Suprapubic skin (tissue), 4 donors: ENCODE results near the gene ESAM. TPM values are rescaled to one million over a fixed set of nuclear protein-coding genes. Genes with fewer than 3 reads are reported as not detected.

ENCODE experiments used
- DNase-seq, 2 donors: peaks; one replicate each; pipeline ENCODE4 v3.0.0-alpha.2; 2019; ENCODE audit warnings: low spot score in 2 of 2
- H3K27ac ChIP-seq: fragments of 200-600 bp; sonication (generic); one replicate; pipeline ENCODE4 v1.5.1; 2019
- H3K27me3 ChIP-seq: fragments of 200-600 bp; sonication (generic); one replicate; pipeline ENCODE4 v1.5.1; 2019
- H3K36me3 ChIP-seq: fragments of 200-600 bp; sonication (generic); one replicate; pipeline ENCODE4 v1.5.1; 2019
- H3K4me1 ChIP-seq: fragments of 200-600 bp; sonication (generic); one replicate; pipeline ENCODE4 v1.5.1; 2019
- H3K4me3 ChIP-seq: fragments of 200-600 bp; sonication (generic); one replicate; pipeline ENCODE4 v1.5.1; 2019; ENCODE audit warnings: mild to moderate bottlenecking
- H3K9me3 ChIP-seq: fragments of 200-600 bp; sonication (generic); one replicate; pipeline ENCODE4 v1.5.1; 2019
- EP300 ChIP-seq: sonication (generic); formaldehyde crosslinking; IDR thresholded peaks from one replicate; pipeline ENCODE4 v1.6.1; 2017; ENCODE audit warnings: antibody characterized with exemption
- POLR2A ChIP-seq, 2 donors: fragments of 450-650 bp; IDR thresholded peaks; one replicate each; pipeline ENCODE4 v1.6.1; 2017; ENCODE audit warnings: antibody characterized with exemption in 2 of 2, mild to moderate bottlenecking in 2 of 2, moderate library complexity in 2 of 2
- POLR2AphosphoS5 ChIP-seq, 3 donors: sonication (generic); formaldehyde crosslinking; IDR thresholded peaks; one replicate each; pipeline ENCODE4 v1.6.1; 2017; ENCODE audit warnings: antibody characterized with exemption in 3 of 3
- WGBS: methylation state at CpG from one replicate; pipeline ENCODE4 v1.1.5; 2018; 5-methylcytosine and 5-hydroxymethylcytosine counted together
- total RNA-seq, 4 donors: library from RNA; depleted of rRNA; stranded (reverse); fragments of >200 nt; gene quantifications; one replicate each; pipeline ENCODE4 v1.1.0, GENCODE V29; 2016
- TF ChIP-seq, protein P1 (sequence below), 2 donors: fragments of 200-600 bp in 1 of 2; fragments of 450-650 bp in 1 of 2; sonication (generic) in 1 of 2; IDR thresholded peaks; one replicate each; pipeline ENCODE4 v1.5.1; 2016 to 2019; ENCODE audit warnings: antibody characterized with exemption in 2 of 2, mild to moderate bottlenecking in 1 of 2, moderate library complexity in 1 of 2

The ESAM gene
- total RNA-seq, 4 donors from 2014 or later: 11.0 to 26.5 (median 15.6) TPM

- DNase-seq: no peak
- TF ChIP-seq POLR2A (IDR thresholded peaks at IDR 0.05) (no peak), EP300 (no peak), POLR2AphosphoS5 (IDR thresholded peaks at IDR 0.05) (no peak)
- TF ChIP-seq, protein P1, sequence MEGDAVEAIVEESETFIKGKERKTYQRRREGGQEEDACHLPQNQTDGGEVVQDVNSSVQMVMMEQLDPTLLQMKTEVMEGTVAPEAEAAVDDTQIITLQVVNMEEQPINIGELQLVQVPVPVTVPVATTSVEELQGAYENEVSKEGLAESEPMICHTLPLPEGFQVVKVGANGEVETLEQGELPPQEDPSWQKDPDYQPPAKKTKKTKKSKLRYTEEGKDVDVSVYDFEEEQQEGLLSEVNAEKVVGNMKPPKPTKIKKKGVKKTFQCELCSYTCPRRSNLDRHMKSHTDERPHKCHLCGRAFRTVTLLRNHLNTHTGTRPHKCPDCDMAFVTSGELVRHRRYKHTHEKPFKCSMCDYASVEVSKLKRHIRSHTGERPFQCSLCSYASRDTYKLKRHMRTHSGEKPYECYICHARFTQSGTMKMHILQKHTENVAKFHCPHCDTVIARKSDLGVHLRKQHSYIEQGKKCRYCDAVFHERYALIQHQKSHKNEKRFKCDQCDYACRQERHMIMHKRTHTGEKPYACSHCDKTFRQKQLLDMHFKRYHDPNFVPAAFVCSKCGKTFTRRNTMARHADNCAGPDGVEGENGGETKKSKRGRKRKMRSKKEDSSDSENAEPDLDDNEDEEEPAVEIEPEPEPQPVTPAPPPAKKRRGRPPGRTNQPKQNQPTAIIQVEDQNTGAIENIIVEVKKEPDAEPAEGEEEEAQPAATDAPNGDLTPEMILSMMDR (IDR thresholded peaks at IDR 0.05): no peak
- Histone ChIP-seq H3K36me3 (no peaks in the 10 kb centered on the region), H3K4me1 (no peaks in the 10 kb centered on the region), H3K4me3 (no peak overlapping the region), H3K27me3 (no peaks in the 10 kb centered on the region), H3K27ac (no peak overlapping the region), H3K9me3 (no peaks in the 10 kb centered on the region)
Observed at GRCh38 chr11:124788521-124788920, 26.4 kb upstream of the ESAM start.

DNA sequence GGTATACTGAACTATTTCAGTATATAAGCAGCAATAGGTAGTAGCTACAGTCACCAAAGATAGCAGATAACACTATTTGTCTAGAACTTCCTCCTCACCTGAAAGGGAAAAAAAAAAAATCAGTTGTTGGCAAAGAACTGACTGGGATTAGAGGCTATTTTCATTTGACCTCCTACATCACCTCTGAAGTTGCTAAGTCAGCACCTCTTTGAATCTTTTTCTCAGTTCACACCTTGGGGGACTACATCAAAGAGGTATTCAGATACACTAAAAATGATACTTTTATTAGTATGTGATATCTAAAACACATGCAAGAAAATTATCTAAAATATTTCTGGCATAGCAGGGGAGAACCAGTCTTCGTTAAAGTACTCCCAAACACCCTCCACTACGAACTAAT is 22.0 kb upstream of the ESAM start:
- DNase-seq: no peak
- Histone ChIP-seq H3K4me3 (no peak overlapping the region), H3K27ac (no peak overlapping the region), H3K36me3 (no peaks in the 10 kb centered on the region), H3K27me3 (no peaks in the 10 kb centered on the region), H3K4me1 (no peaks in the 10 kb centered on the region), H3K9me3 (no peaks in the 10 kb centered on the region)
- no peak for TF ChIP-seq POLR2A (IDR thresholded peaks at IDR 0.05)
- TF ChIP-seq EP300: no peak
- TF ChIP-seq, protein P1 (IDR thresholded peaks at IDR 0.05): no peak
- TF ChIP-seq POLR2AphosphoS5 (IDR thresholded peaks at IDR 0.05): no peak
- WGBS: 97% methylated on average over 2 of the region's 2 CpGs

DNA sequence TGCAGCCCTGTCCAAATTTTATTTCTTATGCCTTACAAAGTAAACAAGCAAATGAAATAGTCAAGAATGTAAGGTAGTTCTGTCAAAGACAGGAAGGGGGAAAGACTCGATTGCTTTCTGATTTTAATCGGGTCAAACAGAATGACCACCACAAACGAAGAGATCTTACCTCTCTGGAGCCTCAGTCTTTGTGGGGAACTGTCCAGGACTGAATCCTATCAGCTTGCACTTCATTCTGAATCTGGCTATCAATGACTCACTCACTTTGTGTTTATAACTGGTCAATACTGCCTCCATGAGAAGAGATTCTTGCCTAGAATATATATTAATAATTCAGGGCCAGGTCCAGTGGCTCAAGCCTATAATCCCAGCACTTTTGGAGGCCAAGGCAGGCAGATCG is 20.9 kb upstream of the ESAM start:
- Histone ChIP-seq H3K4me1 (no peaks in the 10 kb centered on the region), H3K27ac (no peak overlapping the region), H3K27me3 (no peaks in the 10 kb centered on the region), H3K9me3 (no peaks in the 10 kb centered on the region), H3K36me3 (no peaks in the 10 kb centered on the region), H3K4me3 (no peak overlapping the region)
- TF ChIP-seq POLR2A (IDR thresholded peaks at IDR 0.05) (no peak), EP300 (no peak), POLR2AphosphoS5 (IDR thresholded peaks at IDR 0.05) (no peak)
- TF ChIP-seq, protein P1 (IDR thresholded peaks at IDR 0.05): no peak
- 94% methylated on average over 4 of the region's 4 CpGs for WGBS
- DNase-seq: no peak

DNA sequence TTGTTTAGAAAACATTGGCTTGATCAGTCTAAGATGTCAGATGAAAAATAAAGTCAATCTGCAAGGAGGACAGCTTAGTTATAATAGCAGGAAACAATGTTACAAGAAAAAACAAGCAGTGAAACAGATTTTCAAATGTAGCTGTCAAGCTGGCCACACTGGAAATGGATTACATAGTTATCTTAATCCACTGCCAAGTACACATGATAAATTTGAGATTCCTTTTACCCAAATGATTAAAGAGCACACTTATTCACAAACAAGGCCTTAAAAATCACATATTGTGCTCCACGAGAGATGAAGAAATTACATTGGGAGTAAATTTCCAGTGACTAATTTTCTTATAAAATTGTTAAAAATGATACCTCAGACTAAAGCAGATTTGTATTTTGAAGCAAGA is 17.5 kb upstream of the ESAM start:
- no peak overlapping the region for H3K4me3 ChIP-seq
- H3K27ac ChIP-seq: no peak overlapping the region
- no peaks in the 10 kb centered on the region for H3K27me3 ChIP-seq
- DNase-seq: no peak
- 80% methylated on average over 1 of the region's 1 CpG for WGBS
- no peaks in the 10 kb centered on the region for H3K36me3 ChIP-seq
- no peaks in the 10 kb centered on the region for H3K9me3 ChIP-seq
- no peak for TF ChIP-seq POLR2A (IDR thresholded peaks at IDR 0.05)
- no peak for TF ChIP-seq EP300
- no peak for TF ChIP-seq POLR2AphosphoS5 (IDR thresholded peaks at IDR 0.05)
- TF ChIP-seq, protein P1 (IDR thresholded peaks at IDR 0.05): no peak
- no peaks in the 10 kb centered on the region for H3K4me1 ChIP-seq

DNA sequence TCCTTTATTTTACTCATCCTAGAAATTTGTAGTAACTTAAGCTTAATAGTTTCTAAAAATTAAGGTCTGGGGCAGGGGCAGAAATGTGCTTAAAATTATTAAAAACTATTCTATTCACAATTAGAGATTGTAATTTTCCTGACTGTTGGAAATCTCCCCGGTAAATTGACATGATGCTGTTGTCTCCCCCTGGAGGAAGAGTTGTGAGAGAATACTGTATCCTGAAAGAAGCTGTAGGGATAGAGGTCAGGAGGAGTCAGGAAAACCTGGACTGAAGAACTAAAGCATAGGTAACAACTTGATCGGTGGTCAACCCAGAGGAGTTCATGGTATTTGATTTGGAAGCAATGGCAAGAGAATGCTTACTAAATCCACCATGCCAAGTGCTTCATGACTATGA is 16.2 kb upstream of the ESAM start:
- Histone ChIP-seq H3K27ac (no peak overlapping the region), H3K4me3 (no peak overlapping the region), H3K4me1 (no peaks in the 10 kb centered on the region), H3K9me3 (no peaks in the 10 kb centered on the region), H3K27me3 (no peaks in the 10 kb centered on the region), H3K36me3 (no peaks in the 10 kb centered on the region)
- 92% methylated on average over 2 of the region's 2 CpGs for WGBS
- TF ChIP-seq POLR2A (IDR thresholded peaks at IDR 0.05): no peak
- no peak for TF ChIP-seq EP300
- TF ChIP-seq, protein P1 (IDR thresholded peaks at IDR 0.05): no peak
- TF ChIP-seq POLR2AphosphoS5 (IDR thresholded peaks at IDR 0.05): no peak
- no peak for DNase-seq
